ENCODE results near the gene SEPTIN7.

The SEPTIN7 gene

DNA sequence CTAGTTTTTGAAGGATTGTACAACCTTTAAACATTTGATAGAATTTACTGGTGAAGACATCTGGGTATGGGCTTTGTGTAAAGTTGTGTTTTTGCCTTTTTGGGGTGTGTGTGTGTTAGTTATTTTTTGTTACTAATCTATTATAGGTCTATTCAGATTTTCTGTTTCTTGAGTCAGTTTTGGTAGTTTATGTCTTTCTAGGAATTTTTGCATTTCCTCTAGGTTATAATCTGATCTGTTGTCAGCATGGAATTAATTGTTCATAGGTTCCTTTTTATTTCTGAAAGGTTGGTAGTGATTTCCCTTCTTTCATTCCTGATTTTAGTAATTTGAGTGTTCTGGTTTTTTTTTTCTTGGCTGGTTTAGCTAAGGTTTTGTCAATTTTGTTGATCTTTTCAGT is 17.7 kb downstream of the SEPTIN7 start:
- TF ChIP-seq, protein P1, sequence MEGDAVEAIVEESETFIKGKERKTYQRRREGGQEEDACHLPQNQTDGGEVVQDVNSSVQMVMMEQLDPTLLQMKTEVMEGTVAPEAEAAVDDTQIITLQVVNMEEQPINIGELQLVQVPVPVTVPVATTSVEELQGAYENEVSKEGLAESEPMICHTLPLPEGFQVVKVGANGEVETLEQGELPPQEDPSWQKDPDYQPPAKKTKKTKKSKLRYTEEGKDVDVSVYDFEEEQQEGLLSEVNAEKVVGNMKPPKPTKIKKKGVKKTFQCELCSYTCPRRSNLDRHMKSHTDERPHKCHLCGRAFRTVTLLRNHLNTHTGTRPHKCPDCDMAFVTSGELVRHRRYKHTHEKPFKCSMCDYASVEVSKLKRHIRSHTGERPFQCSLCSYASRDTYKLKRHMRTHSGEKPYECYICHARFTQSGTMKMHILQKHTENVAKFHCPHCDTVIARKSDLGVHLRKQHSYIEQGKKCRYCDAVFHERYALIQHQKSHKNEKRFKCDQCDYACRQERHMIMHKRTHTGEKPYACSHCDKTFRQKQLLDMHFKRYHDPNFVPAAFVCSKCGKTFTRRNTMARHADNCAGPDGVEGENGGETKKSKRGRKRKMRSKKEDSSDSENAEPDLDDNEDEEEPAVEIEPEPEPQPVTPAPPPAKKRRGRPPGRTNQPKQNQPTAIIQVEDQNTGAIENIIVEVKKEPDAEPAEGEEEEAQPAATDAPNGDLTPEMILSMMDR (IDR thresholded peaks at IDR 0.05; ENCODE audit: borderline replicate concordance, insufficient read depth, low read depth, low read length), result no peak
- H3K4me3 ChIP-seq (ENCODE audit: low read depth, low read length), result no peak overlapping the region

DNA sequence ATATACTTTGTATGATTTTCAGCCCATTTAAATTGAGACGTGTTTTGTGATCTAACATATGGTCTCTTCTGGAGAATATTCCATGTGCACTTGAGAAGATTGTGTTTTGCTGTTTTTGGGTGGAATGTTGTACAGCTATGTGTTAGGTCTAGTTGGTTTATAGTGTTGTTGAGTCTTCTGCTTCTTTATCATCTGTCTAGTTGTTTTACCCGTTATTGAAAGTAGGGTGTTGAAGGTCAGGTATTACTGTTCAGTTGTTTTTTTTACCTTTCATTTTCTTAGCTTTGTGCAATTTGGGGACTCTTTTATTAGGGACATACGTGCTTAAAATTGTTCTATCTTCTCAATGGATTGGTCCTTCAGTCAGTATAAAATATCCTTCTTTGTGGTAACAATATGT is 18.5 kb downstream of the SEPTIN7 start:
- H3K4me3 ChIP-seq (ENCODE audit: low read depth, low read length), result no peak overlapping the region
- TF ChIP-seq, protein P1 (IDR thresholded peaks at IDR 0.05; ENCODE audit: borderline replicate concordance, insufficient read depth, low read depth, low read length), result no peak

DNA sequence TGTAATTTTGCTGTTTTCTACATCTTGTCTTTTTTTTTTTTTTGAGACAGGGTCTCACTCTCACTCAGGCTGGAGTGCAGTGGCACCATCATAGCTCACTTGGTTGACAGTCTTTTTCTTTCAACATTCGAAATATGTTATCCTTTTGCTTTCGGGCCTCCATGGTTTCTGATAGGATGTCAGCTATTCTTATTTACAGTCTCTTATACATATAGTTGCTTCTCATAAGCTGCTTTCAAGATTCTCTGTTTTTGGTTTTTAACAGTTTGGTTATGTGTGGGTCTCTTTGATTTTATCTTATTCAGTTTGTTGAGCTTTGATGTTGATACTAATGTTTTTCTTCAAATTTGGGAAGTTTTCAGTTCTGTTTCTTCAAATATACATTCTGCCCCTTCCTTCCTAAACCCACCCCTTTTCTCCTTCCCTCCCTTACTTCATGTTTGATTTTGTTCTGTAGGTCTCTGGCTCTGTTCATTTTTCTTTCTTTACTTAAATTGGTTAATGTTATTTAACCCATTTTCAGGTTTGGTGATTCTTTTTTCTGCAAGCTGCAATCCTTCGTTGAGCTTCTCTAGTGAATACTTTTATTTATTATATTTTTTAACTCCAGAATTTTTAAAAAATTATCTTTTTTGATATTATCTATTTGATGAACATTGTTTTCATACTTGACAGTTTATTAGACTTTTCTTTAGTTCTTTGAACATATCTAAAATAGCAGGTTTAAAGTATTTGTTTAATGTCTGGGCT is 19.3 kb downstream of the SEPTIN7 start:
- H3K4me3 ChIP-seq (ENCODE audit: low read depth, low read length), result no peak overlapping the region
- TF ChIP-seq, protein P1 (IDR thresholded peaks at IDR 0.05; ENCODE audit: borderline replicate concordance, insufficient read depth, low read depth, low read length), result no peak

DNA sequence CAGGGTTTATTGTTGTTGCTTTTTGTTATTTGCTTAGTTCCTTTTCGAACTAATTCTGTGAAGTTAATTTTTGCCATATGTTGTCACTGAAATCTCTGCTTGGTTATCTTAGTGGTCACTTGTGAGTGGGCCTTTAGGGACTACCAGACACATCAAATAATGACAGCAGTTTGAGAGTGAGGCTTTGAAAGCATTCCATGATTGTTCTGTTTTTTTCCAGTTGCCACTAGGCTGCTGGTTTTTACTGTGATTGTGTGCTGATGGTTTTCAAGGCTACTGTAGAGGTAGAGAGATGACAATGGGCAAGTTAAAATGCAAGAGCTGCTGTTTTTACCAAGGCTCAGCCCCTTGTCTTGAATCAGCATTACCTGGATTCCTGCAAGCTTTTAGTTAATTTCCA is 20.0 kb downstream of the SEPTIN7 start:
- TF ChIP-seq, protein P1 (IDR thresholded peaks at IDR 0.05; ENCODE audit: borderline replicate concordance, insufficient read depth, low read depth, low read length), result no peak
- no peak overlapping the region for H3K4me3 ChIP-seq (ENCODE audit: low read depth, low read length)

DNA sequence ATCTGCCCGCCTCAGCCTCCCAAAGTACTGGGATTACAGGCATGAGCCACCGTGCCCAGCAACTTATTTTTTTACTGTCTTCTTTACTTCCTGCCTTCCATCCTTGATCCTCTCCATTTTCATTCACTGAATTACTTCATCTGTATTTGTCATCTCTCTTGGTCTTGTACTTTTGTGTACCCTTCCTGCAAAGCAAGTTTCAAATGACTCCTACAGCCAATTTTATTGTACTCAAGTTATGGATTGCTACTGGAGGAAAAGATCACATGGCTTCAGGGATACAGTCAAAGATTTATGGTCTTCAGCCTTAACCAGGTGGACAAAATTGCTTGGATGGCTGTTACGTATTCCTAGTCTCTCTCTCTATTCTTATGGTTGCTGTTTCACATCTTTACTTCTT is 22.6 kb downstream of the SEPTIN7 start:
- no peak overlapping the region for H3K4me3 ChIP-seq (ENCODE audit: low read depth, low read length)
- TF ChIP-seq, protein P1 (IDR thresholded peaks at IDR 0.05; ENCODE audit: borderline replicate concordance, insufficient read depth, low read depth, low read length), result no peak

DNA sequence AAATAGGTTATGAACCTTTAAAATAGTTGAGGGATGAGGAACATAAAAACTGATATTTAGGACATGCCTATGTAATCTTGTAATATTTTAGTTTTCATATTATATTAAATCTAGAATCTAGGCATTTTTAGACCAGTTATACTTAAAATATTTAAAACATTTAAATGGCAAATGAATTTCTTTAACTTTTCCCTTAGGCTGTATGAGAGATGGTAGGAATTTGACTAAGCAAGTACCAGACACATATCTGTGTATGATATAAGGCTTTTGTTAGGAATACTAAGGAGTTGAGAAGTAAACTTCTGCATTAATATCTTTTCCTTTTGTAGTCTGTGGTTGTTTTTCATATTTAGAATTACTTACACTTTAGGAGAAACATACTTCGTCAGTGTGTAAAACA is 25.1 kb downstream of the SEPTIN7 start:
- H3K4me3 ChIP-seq (ENCODE audit: low read depth, low read length), result no peak overlapping the region
- TF ChIP-seq, protein P1 (IDR thresholded peaks at IDR 0.05; ENCODE audit: borderline replicate concordance, insufficient read depth, low read depth, low read length), result no peak

DNA sequence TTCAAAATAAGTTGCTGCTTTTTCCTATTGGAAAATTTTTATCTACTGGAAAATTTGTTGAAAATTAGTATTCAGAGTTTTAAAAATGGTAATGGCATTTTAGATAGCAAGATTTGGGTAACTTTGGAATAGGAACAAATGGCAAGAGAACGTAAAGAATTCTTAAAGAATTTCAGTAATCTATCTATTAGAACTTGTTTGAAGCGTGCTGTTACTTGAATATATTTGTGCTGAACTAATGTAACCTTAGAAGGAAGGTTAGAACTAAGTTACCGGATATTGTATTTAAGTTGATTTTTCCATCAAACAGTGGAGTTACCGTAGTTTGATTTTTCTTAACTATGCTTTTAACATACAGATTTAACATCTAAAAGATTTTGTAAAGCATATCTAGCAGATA is 25.9 kb downstream of the SEPTIN7 start:
- TF ChIP-seq, protein P1 (IDR thresholded peaks at IDR 0.05; ENCODE audit: borderline replicate concordance, insufficient read depth, low read depth, low read length), result no peak

More for the DNA sequence above, 25.9 kb downstream of the SEPTIN7 start:
- no peak overlapping the region for H3K4me3 ChIP-seq (ENCODE audit: low read depth, low read length)
